Stimulated activated CD4-positive, alpha-beta T cell treated with anti-CD3 and anti-CD28 coated beads, Interleukin-4, amount 100 ng/mL, for 4 hours (primary cell): ENCODE measurements around the gene TMEM139.
"Not testable (repeated sequence)": the region's sequence is repeated elsewhere in the genome, so short reads cannot be mapped to it uniquely, and the experiment has no call there.

ENCODE experiments used
- DNase-seq, 2 experiments: peaks; one replicate each; pipeline ENCODE4 v3.0.0-alpha.2; 2020

The TMEM139 gene

DNA sequence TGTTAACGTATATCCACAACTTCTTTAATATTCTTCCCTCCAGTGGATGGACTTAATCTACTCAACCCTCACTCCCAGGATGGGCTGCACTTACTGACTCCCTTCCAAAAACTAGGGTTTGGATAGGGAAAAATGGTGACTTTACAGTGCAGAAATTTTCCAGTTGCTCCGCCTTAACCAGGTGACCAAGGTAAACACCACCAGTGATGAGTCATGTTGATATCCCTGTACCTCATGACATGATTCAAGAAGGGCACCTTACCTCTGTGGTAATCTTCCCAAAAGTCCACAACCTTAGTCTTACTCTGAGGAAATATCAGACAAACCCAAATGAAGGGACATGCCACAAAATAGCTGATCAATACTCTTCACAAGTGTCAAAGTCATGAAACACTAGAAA, 25.0 kb upstream of the TMEM139 start:
- no peak for DNase-seq

- DNase-seq = no peak
These were observed 22.9 kb upstream of the TMEM139 start for GRCh38 chr7:143261901-143262300.

DNA sequence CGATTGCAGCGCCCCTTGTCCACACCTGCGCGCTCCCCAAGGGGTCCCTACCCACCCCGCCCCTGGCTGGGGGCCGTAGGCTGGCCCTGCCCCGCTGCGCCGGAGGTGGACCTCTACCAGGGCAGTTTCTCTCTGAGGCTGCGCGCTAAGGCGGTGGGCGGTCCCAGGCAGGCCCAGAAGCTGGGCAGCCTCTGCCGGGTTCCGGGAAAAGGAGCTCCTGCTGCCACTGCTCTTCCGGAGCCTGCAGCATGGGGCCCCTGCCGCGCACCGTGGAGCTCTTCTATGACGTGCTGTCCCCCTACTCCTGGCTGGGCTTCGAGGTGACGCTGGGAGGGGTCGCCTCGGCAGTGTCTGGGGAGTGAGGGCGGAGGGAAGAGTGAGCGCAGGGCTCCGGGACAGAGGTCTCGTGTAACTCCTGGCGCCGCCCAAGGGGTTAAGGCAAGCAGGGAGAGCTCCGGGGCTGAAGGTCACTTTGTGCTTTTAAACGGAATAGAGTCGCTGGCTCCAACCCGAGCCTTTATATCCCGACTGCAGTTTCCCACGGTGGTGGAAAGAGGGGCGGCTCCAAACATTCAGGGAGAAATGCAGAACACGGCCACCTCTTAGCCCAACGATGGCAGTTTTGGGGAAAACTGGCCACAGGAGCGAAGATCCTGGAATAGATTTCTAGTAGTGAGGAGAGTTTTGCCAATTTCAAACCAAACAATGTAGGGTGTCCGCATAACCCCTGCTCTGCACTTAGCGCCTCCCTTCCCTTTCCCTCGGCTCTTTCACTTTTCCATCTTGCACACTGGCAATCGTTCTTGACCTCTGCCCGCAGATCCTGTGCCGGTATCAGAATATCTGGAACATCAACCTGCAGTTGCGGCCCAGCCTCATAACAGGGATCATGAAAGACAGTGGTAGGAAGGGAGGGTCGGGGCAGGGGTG, 21.2 kb upstream of the TMEM139 start, which contains the start of gene GSTK1:
TSS of gene GSTK1 (plus strand) at position 176 of the 930 bp plus-strand sequence. CDS start at position 249, 73 bp downstream.
- peak; percentile 81 to 82 for DNase-seq

- DNase-seq = not testable (repeated sequence)
These were observed 20.6 kb upstream of the TMEM139 start for GRCh38 chr7:143264196-143264568.

GRCh38 chr7:143265017-143265693, 19.6 kb upstream of the TMEM139 start:
- no peak for DNase-seq

DNA sequence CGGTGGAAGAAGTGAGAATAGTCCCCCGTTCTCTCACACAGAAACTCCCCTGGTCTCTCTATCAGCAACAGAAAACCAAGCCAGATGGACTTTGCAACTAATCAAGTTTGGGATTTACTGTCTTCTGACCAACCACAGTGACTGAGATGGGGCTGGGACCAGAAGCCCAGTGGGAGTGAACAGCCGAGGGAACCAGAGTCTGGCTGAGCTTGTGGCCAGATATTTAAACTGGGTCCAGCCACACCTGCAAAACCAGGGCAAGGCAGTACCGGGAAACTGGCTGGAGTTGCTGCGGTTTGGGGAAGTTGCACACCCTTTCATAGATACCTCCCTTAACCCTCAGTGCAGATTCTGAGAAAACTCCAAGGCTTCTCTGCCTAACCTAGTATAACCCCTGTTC, 15.5 kb upstream of the TMEM139 start:
- DNase-seq = no peak

DNA sequence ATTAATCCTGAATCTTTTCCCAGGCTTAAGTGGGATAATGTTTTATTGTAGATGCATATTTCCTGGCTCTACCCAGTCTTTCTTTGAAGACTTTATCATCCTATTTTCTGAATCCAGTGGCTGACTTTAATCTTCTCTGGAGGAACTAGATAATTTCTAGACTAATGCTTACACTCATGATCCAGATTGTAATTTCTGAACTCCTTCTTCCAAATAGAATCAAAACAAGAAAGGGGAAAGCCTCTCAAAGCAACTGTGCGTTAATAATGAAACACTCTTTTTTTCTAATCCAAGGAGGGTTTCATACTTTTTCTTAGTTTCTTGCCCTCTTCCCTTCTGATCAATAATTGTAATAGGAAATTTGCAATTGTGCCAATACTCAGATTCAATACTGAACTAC, 13.5 kb upstream of the TMEM139 start:
- DNase-seq = no peak

GRCh38 chr7:143272871-143273270, 11.9 kb upstream of the TMEM139 start:
- DNase-seq = no peak

GRCh38 chr7:143279186-143280098, 5.3 kb upstream of the TMEM139 start:
- DNase-seq = no peak

DNA sequence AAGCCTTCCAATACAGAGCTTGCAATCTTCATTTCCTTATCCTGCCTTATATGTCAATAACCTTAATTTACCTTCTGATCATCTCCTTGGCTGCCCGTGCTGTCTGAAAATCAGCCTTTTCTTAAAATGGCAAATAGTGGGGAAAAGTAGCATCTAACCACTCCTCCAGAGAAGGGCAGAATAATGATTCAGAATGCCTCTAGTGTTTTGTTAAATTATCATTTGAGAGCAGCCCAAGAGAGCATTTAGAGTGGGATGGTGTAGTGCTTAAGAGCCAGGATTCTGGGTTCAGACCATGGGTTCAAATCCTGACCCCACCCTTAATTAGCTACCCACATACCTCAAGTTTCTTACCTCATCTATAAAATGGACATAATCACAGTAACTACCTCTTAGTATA, 4.6 kb upstream of the TMEM139 start:
- no peak for DNase-seq

- DNase-seq = no peak
These were observed 4.2 kb upstream of the TMEM139 start for GRCh38 chr7:143280566-143280965.

DNA sequence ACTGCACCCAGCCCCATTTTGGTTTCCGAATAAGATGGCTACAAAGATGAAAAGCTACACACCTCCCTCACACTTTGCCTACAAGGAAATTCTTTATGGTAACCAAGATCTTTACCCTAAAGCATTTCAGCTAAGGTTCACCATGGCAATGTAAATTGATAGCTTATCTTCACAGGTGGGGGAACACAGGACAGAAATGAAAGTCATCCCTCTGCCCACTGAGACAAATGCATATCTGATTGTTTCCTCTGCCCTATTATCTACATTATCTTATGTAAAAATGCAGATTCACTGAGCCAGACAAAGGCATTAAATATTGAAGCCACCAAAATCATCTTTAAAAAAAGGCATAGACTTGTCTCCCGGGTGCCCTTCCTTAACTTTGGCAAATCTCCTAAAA, 3.2 kb upstream of the TMEM139 start:
- no peak for DNase-seq

DNA sequence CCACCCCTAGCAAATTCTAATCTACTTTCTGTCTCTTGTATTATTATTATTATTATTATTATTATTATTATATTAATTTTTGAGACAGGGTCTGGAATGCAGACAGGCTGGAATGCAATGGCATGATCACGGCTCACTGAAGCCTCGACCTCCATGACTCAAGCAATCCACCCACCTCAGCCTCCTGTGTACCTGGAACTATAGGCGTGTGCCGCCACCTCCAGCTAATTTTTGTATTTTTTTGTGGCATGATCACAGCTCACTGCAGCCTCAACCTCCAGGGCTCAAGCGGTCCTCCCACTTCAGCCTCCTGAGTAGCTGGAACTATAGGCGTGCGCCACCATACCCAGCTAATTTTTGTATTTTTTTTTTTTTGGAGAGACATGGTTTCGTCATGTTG, 2.6 kb upstream of the TMEM139 start:
- DNase-seq = no peak

DNA sequence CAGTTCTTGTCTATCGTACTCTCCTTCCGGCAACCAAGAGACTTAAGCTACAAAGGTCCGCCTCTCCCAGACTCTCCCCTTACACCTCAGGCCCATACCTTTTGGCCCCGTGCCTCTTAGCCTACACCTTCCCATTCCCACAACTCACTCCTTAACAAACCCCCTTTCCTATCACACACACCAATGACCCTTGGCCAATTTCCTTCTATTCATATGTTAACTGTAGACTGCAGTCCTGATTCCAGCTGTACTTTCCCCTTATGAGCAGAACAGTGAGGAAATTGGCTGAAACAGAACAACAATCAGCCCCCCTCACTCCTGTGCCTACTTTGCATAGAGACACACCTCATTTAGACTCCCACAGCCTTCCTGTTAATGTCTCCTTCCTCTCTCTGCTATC, 1.4 kb upstream of the TMEM139 start:
- DNase-seq = no peak

DNA sequence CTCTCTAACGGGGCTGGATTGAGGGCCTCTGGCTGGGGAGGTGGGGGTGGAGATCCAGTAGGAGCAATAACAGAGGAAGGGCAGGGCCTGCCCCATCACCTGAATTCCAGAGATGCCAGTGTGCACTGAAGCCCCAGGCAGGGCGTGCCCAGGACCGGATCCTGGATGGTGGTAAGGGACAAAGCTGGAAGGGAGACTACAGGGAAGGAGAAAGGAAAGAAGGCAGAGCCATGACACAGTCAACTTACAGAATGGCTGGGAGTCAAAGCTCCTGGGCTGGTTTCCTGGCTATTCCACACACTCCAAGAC, 666 bp downstream of the TMEM139 start:
- no peak for DNase-seq

GRCh38 chr7:143285806-143286521, 1.2 kb downstream of the TMEM139 start:
- no peak for DNase-seq

DNA sequence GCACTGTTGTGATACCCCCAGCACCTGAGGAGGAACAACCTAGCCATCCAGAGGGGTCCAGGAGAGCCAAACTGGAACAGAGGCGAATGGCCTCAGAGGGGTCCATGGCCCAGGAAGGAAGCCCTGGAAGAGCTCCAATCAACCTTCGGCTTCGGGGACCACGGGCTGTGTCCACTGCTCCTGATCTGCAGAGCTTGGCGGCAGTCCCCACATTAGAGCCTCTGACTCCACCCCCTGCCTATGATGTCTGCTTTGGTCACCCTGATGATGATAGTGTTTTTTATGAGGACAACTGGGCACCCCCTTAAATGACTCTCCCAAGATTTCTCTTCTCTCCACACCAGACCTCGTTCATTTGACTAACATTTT, 1.7 kb downstream of the TMEM139 start:
- DNase-seq = no peak

GRCh38 chr7:143287339-143287934, 2.7 kb downstream of the TMEM139 start:
- DNase-seq = no peak

GRCh38 chr7:143287935-143288826, 3.4 kb downstream of the TMEM139 start, which contains the start of gene CASP2:
Gene CASP2 (plus strand): TSS chr7:143288351. CDS start chr7:143288456, 105 bp downstream.
- DNase-seq = peak; percentile 98 to 99

DNA sequence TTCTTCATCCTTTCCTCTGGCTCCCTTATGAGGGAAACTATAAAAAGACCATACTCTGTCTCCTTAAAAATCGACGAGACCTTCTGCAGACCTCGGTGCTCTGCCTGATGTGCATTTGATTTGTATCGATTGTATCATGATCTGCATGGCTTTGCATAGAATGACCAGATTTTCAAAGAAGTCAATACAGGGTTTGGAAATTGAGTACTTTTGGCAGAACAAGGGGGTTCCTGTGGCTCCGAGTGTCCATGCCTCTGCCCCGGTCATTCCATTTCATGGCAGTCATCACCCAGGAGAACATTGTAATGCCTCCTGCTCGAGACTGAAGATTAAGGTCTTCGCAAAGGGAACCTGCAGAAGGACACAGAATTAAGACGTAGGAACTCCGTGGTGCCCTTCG, 4.1 kb downstream of the TMEM139 start:
- no peak for DNase-seq

- DNase-seq = no peak
These were observed 4.7 kb downstream of the TMEM139 start for GRCh38 chr7:143289421-143289820.
